ENCODE data around the gene MUC13.
A peak's percentile ranks its signal among the peaks of the same experiment; 100 is the strongest.

The MUC13 gene

DNA sequence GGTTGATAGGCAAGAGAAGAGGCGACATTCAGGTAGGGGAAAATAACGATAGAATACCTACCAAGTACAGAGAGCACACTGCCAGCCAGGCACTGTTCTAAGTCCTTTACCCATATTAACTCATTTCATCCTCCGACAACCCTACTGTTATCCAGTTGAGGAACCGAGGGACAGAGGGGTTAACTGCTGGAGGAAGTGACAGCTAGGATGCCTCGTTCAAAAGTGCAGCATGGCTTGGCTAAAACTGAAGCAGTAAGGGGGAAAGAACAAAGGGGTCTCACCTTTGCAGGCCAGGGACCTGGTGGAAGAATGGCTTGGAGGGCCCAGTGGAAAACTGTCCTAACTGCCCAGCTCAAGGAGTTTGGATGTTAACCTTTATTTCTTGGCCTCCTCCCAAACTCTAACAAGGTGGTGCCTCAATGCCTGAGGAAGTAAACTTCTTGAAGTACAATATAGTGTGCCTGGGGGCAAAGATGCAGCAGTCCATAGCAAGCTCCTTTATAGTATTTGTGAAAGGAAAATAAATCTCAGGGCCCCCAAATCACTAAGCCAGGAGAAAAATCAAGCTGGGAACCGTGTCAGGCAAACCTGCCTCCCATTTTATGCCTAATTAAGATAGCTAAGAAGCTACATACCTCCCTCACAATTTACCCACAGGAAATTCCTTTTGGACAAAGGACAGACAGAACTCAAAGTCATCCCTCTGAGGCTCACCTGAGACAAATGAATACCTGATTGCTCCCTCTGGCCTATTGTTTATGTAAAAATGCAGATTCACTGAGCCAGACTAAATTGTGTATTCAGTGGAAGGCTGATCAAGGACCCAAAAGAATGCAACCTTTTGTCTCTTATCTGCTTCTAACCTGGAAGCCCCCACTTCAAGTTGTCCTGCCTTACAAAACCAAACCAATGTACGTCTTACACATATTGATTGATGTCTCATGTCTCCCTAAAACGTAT is 45.8 kb downstream of the MUC13 start:
- DNase-seq (ENCODE audit: insufficient read length, low spot score) (no peak), FAIRE-seq (no peak)
- TF ChIP-seq, protein P1, sequence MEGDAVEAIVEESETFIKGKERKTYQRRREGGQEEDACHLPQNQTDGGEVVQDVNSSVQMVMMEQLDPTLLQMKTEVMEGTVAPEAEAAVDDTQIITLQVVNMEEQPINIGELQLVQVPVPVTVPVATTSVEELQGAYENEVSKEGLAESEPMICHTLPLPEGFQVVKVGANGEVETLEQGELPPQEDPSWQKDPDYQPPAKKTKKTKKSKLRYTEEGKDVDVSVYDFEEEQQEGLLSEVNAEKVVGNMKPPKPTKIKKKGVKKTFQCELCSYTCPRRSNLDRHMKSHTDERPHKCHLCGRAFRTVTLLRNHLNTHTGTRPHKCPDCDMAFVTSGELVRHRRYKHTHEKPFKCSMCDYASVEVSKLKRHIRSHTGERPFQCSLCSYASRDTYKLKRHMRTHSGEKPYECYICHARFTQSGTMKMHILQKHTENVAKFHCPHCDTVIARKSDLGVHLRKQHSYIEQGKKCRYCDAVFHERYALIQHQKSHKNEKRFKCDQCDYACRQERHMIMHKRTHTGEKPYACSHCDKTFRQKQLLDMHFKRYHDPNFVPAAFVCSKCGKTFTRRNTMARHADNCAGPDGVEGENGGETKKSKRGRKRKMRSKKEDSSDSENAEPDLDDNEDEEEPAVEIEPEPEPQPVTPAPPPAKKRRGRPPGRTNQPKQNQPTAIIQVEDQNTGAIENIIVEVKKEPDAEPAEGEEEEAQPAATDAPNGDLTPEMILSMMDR (IDR thresholded peaks at IDR 0.05; ENCODE audit: insufficient read depth, missing control alignments): no peak

DNA sequence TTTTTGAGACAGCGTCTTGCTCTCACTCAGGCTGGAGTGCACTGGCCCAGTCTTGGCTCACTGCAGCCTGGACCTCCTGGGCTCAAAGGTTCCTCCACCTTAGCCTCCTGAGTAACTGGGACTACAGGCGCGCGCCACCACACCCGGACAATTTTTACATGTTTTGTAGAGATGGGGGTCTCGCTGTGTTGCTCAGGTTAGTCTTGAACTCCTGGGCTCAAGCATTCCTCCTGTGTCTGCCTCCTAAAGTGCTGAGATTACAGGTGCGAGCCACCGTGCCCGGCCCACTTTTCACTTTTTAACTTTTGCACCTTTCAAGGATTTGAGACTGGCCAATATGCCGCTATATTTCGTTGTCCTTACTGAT is 46.6 kb downstream of the MUC13 start:
- no peak for FAIRE-seq
- DNase-seq (ENCODE audit: insufficient read length, low spot score): no peak
- TF ChIP-seq, protein P1 (IDR thresholded peaks at IDR 0.05; ENCODE audit: insufficient read depth, missing control alignments): no peak

GRCh38 chr3:124887177-124887931 is 47.2 kb downstream of the MUC13 start, which contains the start of gene ITGB5:
Gene ITGB5, minus strand, starts transcription at chr3:124887365. Its CDS starts 365 bp downstream, at chr3:124887000.
- FAIRE-seq: no peak
- DNase-seq (ENCODE audit: insufficient read length, low spot score): peak; percentile 39
- TF ChIP-seq, protein P1 (IDR thresholded peaks at IDR 0.05; ENCODE audit: insufficient read depth, missing control alignments): no peak

- FAIRE-seq: no peak
- TF ChIP-seq, protein P1 (IDR thresholded peaks at IDR 0.05; ENCODE audit: insufficient read depth, missing control alignments): no peak
- no peak for DNase-seq (ENCODE audit: insufficient read length, low spot score)
Measured at GRCh38 chr3:124886168-124887056, 48.1 kb downstream of the MUC13 start.

DNA sequence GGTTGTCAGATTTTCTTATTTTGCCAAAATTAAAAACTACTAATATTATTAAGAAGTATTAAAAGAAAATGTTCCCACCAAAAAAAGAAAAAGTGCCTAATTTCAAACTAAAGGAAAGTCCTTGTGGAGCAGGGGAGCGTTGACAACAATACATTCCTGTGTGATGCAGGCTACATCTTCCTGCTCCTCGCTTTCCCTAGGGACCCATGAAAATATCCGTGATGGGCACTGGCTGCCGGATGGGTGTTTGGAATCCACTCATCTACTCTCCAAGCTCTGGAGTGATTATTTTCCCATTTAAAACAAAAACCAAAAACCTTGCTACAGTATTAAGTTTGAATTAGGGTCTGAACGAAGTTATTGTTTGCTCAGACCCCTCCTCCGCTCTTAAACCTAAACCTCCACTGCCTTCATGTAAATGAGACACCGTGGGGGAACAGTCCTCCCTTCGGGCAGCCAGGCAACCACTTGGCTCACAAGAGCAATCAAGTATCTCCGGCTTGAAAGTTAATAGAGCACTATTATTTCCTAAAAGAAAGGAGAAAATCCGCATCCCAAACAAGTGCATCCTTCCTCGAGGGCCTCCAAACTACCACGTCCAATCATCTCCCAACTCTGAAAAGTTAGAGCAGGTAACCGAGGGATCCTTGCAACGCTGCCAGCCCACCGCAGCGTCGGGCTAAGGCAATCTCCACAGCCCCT is 48.9 kb downstream of the MUC13 start:
- TF ChIP-seq, protein P1 (IDR thresholded peaks at IDR 0.05; ENCODE audit: insufficient read depth, missing control alignments): no peak
- DNase-seq (ENCODE audit: insufficient read length, low spot score) (no peak), FAIRE-seq (no peak)

- FAIRE-seq: no peak
Measured at GRCh38 chr3:124884474-124885101, 50.0 kb downstream of the MUC13 start.

More at GRCh38 chr3:124884474-124885101, 50.0 kb downstream of the MUC13 start:
- no peak for DNase-seq (ENCODE audit: insufficient read length, low spot score)
- TF ChIP-seq, protein P1 (IDR thresholded peaks at IDR 0.05; ENCODE audit: insufficient read depth, missing control alignments): no peak
